ENCODE measurements around the gene MAP1S. TPM values are rescaled to one million over a fixed set of nuclear protein-coding genes. Genes with fewer than 3 reads are reported as not detected.
A peak's percentile ranks its signal among the peaks of the same experiment; 100 is the strongest.
"Not testable (repeated sequence)": the region's sequence is repeated elsewhere in the genome, so short reads cannot be mapped to it uniquely, and the experiment has no call there.

The MAP1S gene
- total RNA-seq, 1 experiment from 2014 or later = 46.5 TPM

GRCh38 chr19:17775991-17776803 lies 56.9 kb downstream of the MAP1S start:
- in situ Hi-C loops (cut with HindIII; ENCODE audit: low pct_unique_long_range_greater_than_20kb, low sequenced_read_pairs) = no loop called here
- no peak for DNase-seq (ENCODE audit: low read depth)

- in situ Hi-C loops (cut with HindIII; ENCODE audit: low pct_unique_long_range_greater_than_20kb, low sequenced_read_pairs); DNase-seq (ENCODE audit: low read depth): not testable (repeated sequence)
Measured at GRCh38 chr19:17777840-17778239, 58.6 kb downstream of the MAP1S start.

- peak; percentile 95 for DNase-seq (ENCODE audit: low read depth)
- in situ Hi-C loops (cut with HindIII; ENCODE audit: low pct_unique_long_range_greater_than_20kb, low sequenced_read_pairs) = no loop called here
Measured at GRCh38 chr19:17778251-17778967, 59.1 kb downstream of the MAP1S start.

- in situ Hi-C loops (cut with HindIII; ENCODE audit: low pct_unique_long_range_greater_than_20kb, low sequenced_read_pairs) = no loop called here
- DNase-seq (ENCODE audit: low read depth) = peak; percentile 97
Measured at GRCh38 chr19:17778968-17779929, 60.0 kb downstream of the MAP1S start.

GRCh38 chr19:17780781-17781180 lies 61.5 kb downstream of the MAP1S start:
- in situ Hi-C loops (cut with HindIII; ENCODE audit: low pct_unique_long_range_greater_than_20kb, low sequenced_read_pairs) = no loop called here
- no peak for DNase-seq (ENCODE audit: low read depth)

GRCh38 chr19:17783721-17784120 lies 64.4 kb downstream of the MAP1S start:
- in situ Hi-C loops (cut with HindIII; ENCODE audit: low pct_unique_long_range_greater_than_20kb, low sequenced_read_pairs); DNase-seq (ENCODE audit: low read depth): not testable (repeated sequence)

Other genes starting within 250 kb of the MAP1S start
- gene SLC27A1, start 249.0 kb upstream of the MAP1S start, total RNA-seq (2014; rRNA removed; shearing (Covaris generic); ENCODE audit: low replicate concordance) = 18.2 and 44.5 TPM in 2 replicates
- gene PGLS, start 207.8 kb upstream of the MAP1S start, total RNA-seq (2014; rRNA removed; shearing (Covaris generic); ENCODE audit: low replicate concordance) = 197 and 233 TPM in 2 replicates
- gene COLGALT1, start 163.8 kb upstream of the MAP1S start, total RNA-seq (2014; rRNA removed; shearing (Covaris generic); ENCODE audit: low replicate concordance) = 133 and 145 TPM in 2 replicates
- gene UNC13A, start 31.1 kb upstream of the MAP1S start, total RNA-seq (2014; rRNA removed; shearing (Covaris generic); ENCODE audit: low replicate concordance) = 0.06 TPM in 1 of 2 replicates, not detected in the other
- 2.7 and 9.1 TPM in 2 replicates for gene FCHO1, start 32.0 kb downstream of the MAP1S start, total RNA-seq (2014; rRNA removed; shearing (Covaris generic); ENCODE audit: low replicate concordance)
- 9.8 and 15.8 TPM in 2 replicates for gene B3GNT3, start 75.7 kb downstream of the MAP1S start, total RNA-seq (2014; rRNA removed; shearing (Covaris generic); ENCODE audit: low replicate concordance)
- gene INSL3, start 102.0 kb downstream of the MAP1S start, total RNA-seq (2014; rRNA removed; shearing (Covaris generic); ENCODE audit: low replicate concordance) = not detected in 2 replicates
- gene JAK3, start 128.5 kb downstream of the MAP1S start, total RNA-seq (2014; rRNA removed; shearing (Covaris generic); ENCODE audit: low replicate concordance) = 2.5 and 5.0 TPM in 2 replicates
- 852 and 893 TPM in 2 replicates for gene RPL18A, start 140.4 kb downstream of the MAP1S start, total RNA-seq (2014; rRNA removed; shearing (Covaris generic); ENCODE audit: low replicate concordance)
- not detected in 2 replicates for gene SLC5A5, start 152.5 kb downstream of the MAP1S start, total RNA-seq (2014; rRNA removed; shearing (Covaris generic); ENCODE audit: low replicate concordance)
- 204 and 270 TPM in 2 replicates for gene CCDC124, start 213.5 kb downstream of the MAP1S start, total RNA-seq (2014; rRNA removed; shearing (Covaris generic); ENCODE audit: low replicate concordance)
- gene KCNN1, start 247.6 kb downstream of the MAP1S start, total RNA-seq (2014; rRNA removed; shearing (Covaris generic); ENCODE audit: low replicate concordance) = not detected in 2 replicates